Left ventricle myocardium inferior (tissue), 1 donor: ENCODE measurements around the gene ANKRD13D. TPM values are rescaled to one million over a fixed set of nuclear protein-coding genes. Genes with fewer than 3 reads are reported as not detected.

Experiments
- DNase-seq: peaks from one replicate; pipeline ENCODE4 v3.0.0-alpha.2; 2020
- H3K27ac ChIP-seq: fragments of 200-600 bp; replicated peaks from 2 replicates; pipeline ENCODE4 v1.8.0; 2021
- H3K27me3 ChIP-seq: fragments of 200-600 bp; 2 replicates; pipeline ENCODE4 v1.8.0; 2021; ENCODE audit warnings: low read depth
- H3K36me3 ChIP-seq: fragments of 200-600 bp; 2 replicates; pipeline ENCODE4 v1.8.0; 2021
- H3K4me1 ChIP-seq: fragments of 200-600 bp; 2 replicates; pipeline ENCODE4 v1.8.0; 2021
- H3K4me3 ChIP-seq: fragments of 200-600 bp; 2 replicates; pipeline ENCODE4 v1.8.0; 2021; ENCODE audit warnings: mild to moderate bottlenecking, moderate library complexity
- H3K9me3 ChIP-seq: fragments of 200-600 bp; replicated peaks from 2 replicates; pipeline ENCODE4 v1.8.0; 2021
- intact Hi-C: fragments of 100-400 bp; cut with micrococcal nuclease; formaldehyde crosslinking; loops from one replicate; pipeline ENCODE4 v1.11.0; 2022
- total RNA-seq: library from RNA; stranded (reverse); fragmentation: NEBNext Ultra II Directional; extraction: Animal tissue kit (Norgen Biotek cat#: 25700); gene quantifications from one replicate; pipeline ENCODE4 v1.2.1, GENCODE V29; 2021
- TF ChIP-seq, protein P1 (sequence below): fragments of 200-600 bp; IDR thresholded peaks from 2 replicates; pipeline ENCODE4 v1.8.0; 2021; ENCODE audit warnings: antibody characterized with exemption, mild to moderate bottlenecking, borderline replicate concordance
- donor health status: DM: no; HTN: yes; CAD: no; lungs with severe emphysema.

The ANKRD13D gene
- total RNA-seq, 1 donor from 2014 or later = 11.8 TPM

DNA sequence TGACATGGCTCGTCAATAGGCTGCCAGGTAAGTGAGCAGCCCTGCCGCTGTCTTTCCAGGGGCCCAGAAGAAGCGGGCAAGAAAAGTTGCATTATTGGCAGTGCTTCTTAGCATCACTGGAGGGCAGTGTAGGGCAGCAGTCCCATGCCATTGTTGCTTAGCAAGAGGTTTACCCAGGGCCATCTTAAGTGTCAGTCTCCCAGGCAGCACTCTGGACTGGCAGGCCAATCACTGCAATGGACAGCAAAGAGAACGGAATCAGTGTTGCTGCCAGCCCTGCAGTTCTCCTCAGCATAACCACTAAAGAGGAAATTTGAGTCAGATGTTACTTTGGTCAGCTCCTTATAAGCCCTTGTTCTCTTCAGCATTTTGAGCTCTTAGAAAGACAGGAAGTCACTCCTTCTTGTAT, 36.3 kb upstream of the ANKRD13D start:
- Histone ChIP-seq H3K27ac (peak overlapping the region; percentile 22), H3K27me3 (no peaks in the 10 kb centered on the region), H3K4me3 (no peak overlapping the region), H3K9me3 (no peaks in the 10 kb centered on the region), H3K36me3 (peaks cover 96% of the 10 kb centered on the region), H3K4me1 (peaks cover 15% of the 10 kb centered on the region)
- intact Hi-C loops = no loop called here
- no peak for DNase-seq
- TF ChIP-seq, protein P1, sequence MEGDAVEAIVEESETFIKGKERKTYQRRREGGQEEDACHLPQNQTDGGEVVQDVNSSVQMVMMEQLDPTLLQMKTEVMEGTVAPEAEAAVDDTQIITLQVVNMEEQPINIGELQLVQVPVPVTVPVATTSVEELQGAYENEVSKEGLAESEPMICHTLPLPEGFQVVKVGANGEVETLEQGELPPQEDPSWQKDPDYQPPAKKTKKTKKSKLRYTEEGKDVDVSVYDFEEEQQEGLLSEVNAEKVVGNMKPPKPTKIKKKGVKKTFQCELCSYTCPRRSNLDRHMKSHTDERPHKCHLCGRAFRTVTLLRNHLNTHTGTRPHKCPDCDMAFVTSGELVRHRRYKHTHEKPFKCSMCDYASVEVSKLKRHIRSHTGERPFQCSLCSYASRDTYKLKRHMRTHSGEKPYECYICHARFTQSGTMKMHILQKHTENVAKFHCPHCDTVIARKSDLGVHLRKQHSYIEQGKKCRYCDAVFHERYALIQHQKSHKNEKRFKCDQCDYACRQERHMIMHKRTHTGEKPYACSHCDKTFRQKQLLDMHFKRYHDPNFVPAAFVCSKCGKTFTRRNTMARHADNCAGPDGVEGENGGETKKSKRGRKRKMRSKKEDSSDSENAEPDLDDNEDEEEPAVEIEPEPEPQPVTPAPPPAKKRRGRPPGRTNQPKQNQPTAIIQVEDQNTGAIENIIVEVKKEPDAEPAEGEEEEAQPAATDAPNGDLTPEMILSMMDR = peak; percentile 38

DNA sequence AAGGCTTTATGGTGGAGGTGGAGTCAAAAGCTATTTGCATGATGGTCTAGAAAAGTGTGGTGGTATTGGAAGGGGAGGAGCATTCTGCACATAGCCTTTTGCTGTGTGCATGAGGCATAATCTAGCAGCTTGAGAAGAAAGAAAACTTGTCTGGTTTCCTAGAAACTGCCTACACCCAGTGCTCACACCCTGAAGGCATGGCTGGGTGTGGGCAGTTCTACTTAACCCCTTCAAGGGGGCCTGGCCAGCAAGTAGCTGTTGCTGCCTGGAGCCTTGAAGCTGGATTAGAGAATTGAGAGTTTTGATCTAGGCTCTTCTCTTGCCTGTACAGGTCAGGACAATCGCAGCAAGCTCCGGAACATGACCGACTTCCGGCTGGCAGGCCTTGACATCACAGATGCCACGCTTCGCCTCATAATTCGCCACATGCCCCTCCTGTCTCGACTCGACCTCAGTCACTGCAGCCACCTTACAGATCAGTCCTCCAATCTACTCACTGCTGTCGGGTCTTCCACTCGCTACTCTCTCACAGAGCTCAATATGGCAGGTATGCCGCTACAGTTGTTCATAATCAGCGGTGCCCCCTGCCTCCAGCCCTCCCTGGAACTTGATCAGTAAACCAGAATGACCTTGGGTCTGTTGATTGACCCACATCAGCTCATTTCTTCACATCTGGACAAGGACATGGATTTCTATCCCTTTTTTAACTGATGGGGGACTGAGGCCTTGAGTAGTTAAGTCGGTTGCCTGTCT, 35.1 kb upstream of the ANKRD13D start:
- Histone ChIP-seq H3K27ac (no peak overlapping the region), H3K36me3 (peaks cover 84% of the 10 kb centered on the region), H3K4me3 (no peak overlapping the region), H3K27me3 (no peaks in the 10 kb centered on the region), H3K9me3 (no peaks in the 10 kb centered on the region), H3K4me1 (peaks cover 3% of the 10 kb centered on the region)
- TF ChIP-seq, protein P1 = no peak
- no peak for DNase-seq
- intact Hi-C loops = no loop called here

DNA sequence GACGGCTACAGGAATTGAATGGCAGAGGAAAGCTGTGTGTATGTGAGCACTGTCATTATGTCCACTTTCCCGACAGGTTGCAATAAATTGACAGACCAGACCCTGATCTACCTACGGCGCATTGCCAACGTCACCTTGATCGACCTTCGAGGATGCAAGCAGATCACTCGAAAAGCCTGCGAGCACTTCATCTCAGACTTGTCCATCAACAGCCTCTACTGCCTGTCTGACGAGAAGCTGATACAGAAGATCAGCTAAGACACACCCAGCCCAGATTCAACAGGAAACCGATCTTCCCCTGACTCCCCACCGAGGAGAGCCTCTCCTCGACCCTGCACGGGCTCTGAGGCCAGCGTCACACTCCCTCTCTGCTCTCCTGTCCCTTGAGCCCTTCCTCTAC, 34.3 kb upstream of the ANKRD13D start:
- intact Hi-C loops = no loop called here
- DNase-seq = no peak

DNA sequence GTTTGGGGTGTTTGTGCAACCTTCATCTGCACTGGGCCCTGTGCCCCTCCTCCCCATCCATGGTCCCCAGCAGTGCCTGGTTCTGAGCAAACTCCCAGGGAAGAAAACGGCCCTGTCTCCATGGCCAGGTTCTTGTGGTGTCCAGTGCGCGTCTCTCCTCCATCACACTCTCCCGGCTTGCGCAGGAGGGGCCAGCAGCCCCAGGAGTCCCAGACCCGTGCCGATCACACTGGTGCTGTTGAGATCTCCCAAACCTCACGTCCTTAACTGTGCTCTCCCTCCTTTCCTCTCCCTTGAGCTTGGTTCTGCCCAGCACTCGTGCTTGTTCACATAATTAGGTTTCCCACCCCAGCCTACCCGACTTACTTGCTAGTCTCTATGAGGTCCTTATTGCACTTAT, 33.8 kb upstream of the ANKRD13D start:
- H3K36me3 ChIP-seq = peaks cover 71% of the 10 kb centered on the region
- no peak overlapping the region for H3K4me3 ChIP-seq
- DNase-seq = no peak
- H3K4me1 ChIP-seq = no peaks in the 10 kb centered on the region
- H3K27ac ChIP-seq = no peak overlapping the region
- no peaks in the 10 kb centered on the region for H3K27me3 ChIP-seq
- TF ChIP-seq, protein P1 = no peak
- no peaks in the 10 kb centered on the region for H3K9me3 ChIP-seq
- intact Hi-C loops = no loop called here

More for the DNA sequence above, 34.3 kb upstream of the ANKRD13D start:
- Histone ChIP-seq H3K36me3 (peaks cover 76% of the 10 kb centered on the region), H3K9me3 (no peaks in the 10 kb centered on the region), H3K4me3 (no peak overlapping the region), H3K27ac (no peak overlapping the region), H3K4me1 (no peaks in the 10 kb centered on the region), H3K27me3 (no peaks in the 10 kb centered on the region)
- TF ChIP-seq, protein P1 = no peak

DNA sequence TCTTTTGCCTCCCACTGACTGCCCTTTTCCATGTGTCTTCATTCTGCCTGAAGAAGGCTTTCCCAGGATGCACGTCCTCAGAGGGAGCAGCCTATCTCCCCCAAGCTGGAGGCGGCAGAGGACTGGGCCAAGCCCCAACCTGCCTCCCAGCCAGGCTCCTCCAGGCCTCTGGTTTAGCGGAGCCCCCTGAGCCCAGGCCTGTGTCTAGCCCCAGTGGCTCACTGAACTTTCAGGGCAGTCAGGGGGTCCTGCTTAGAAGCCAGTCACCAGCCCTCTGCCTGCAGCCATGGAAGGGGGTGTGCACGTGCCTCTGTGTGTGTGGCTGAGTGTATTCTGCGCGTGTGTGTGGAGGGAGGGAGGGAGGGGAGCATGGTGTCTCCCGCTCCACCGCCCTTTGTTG, 33.2 kb upstream of the ANKRD13D start:
- Histone ChIP-seq H3K4me1 (peaks cover under 1% of the 10 kb centered on the region), H3K27me3 (no peaks in the 10 kb centered on the region), H3K27ac (no peak overlapping the region), H3K36me3 (peaks cover 66% of the 10 kb centered on the region), H3K9me3 (no peaks in the 10 kb centered on the region), H3K4me3 (no peak overlapping the region)
- no peak for DNase-seq
- intact Hi-C loops = no loop called here
- TF ChIP-seq, protein P1 = no peak
